ENCODE measurements around the gene KIF4A. TPM values are rescaled to one million over a fixed set of nuclear protein-coding genes. Genes with fewer than 3 reads are reported as not detected.
A peak's percentile ranks its signal among the peaks of the same experiment; 100 is the strongest.
"Not testable (repeated sequence)": the region's sequence is repeated elsewhere in the genome, so short reads cannot be mapped to it uniquely, and the experiment has no call there.

Gene KIF4A
- total RNA-seq, 1 experiment from 2014 or later = 18.2 TPM

DNA sequence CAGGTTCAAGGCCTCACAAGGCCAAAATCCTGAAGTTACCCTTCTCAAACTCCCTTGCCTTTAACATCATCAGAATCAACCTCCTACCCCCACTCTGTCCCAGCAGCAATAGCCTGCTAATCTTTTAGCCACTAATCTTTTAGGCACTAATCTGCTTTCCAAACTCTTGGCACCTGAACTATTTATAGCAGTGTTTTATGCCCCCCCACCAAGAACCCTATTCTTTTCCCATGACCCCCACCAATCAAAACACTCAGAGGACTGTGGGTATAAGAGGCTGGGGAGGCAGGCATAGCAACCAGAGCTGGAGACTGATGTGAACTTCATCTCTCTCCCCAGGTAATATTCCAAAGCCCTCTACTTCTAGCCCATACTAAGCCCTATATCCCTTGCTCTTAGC lies 21.9 kb upstream of the KIF4A start, which contains the start of gene ARR3:
ARR3 (plus strand) TSS at position 301 of the 400 bp plus-strand sequence. CDS start 1,052 bp downstream, outside the sequence.
- in situ Hi-C loops (cut with HindIII; ENCODE audit: low pct_unique_long_range_greater_than_20kb, low sequenced_read_pairs) = no loop called here
- no peak for DNase-seq (ENCODE audit: low read depth, low spot score)

DNA sequence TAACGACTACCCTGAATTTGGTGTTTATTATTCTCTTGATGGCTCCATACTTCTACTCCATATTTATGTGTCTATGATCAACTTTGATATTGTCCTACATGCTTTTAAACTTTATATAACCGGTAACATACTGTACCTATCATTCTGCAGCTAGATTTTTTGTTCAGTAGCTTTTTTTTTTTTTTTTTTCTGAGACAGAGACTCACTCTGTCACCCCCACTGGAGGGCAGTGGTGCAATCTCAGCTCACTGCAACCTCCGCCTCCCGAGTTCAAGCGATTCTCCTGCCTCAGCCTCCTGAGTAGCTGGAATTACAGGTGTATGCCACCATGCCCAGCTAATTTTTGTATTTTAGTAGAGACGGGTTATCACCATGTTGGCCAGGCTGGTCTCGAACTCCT lies 15.9 kb upstream of the KIF4A start:
- in situ Hi-C loops (cut with HindIII; ENCODE audit: low pct_unique_long_range_greater_than_20kb, low sequenced_read_pairs); DNase-seq (ENCODE audit: low read depth, low spot score): not testable (repeated sequence)

DNA sequence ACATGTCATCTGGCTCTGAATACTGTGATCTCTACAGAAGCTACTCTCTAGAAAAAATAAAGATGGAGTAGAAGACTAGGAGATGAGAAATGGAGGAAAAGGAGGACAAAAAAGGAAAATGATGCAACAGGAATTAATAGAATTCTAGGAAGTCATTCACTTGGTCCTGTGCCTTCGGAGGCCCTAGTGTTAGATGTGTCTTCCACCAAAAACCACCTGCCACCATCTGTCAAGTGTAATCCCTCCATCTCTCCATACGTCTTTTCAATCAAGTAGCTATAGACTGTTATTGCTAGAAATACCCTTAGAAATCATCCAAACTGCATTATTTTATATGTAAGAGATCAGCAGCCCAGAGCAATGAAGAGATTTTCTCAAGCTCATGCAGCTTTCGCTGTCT lies 10.8 kb upstream of the KIF4A start:
- in situ Hi-C loops (cut with HindIII; ENCODE audit: low pct_unique_long_range_greater_than_20kb, low sequenced_read_pairs) = no loop called here
- DNase-seq (ENCODE audit: low read depth, low spot score) = no peak

DNA sequence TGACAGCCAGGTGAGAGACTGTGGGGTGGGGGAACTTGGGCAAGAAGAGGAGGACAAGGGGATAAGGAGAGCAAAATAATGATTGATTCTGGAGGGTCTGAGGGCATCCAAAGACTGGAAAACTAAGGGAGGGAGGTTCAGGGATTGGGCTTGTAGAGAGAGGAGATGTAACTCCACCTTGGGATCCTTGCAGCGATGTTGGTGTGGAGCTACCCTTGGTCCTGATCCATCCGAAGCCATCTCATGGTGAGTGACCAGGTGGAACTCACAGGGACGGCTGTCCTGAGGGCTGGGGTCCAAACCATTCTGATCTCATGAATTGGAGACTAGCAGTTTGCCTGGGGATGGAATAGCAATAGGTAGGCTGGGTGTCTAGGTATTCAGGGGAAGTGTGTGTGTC lies 9.3 kb upstream of the KIF4A start:
- in situ Hi-C loops (cut with HindIII; ENCODE audit: low pct_unique_long_range_greater_than_20kb, low sequenced_read_pairs) = no loop called here
- no peak for DNase-seq (ENCODE audit: low read depth, low spot score)

DNA sequence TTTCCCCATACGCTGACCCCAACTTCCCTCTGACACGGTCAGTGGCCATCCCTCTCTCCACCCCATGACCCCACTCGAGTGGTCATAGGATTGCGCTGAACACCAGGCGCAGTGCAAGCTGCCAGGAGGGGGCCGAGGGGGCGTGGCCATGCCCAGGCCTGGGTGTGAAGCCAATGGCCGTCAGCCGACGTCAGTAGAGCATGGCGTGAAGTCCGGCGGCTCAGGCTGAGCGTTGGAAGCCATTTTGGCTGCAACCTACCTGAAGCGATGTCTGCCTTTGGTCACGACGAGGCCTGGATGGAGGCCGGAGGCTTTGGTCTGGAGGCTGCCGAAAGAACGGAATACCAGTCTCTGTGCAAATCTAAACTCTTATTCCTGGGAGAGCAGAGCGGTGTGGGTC lies 8.0 kb upstream of the KIF4A start, which contains the start of gene RAB41:
RAB41 (plus strand) TSS at position 222 of the 400 bp plus-strand sequence; CDS start at position 268, 46 bp downstream.
- in situ Hi-C loops (cut with HindIII; ENCODE audit: low pct_unique_long_range_greater_than_20kb, low sequenced_read_pairs) = no loop called here

DNA sequence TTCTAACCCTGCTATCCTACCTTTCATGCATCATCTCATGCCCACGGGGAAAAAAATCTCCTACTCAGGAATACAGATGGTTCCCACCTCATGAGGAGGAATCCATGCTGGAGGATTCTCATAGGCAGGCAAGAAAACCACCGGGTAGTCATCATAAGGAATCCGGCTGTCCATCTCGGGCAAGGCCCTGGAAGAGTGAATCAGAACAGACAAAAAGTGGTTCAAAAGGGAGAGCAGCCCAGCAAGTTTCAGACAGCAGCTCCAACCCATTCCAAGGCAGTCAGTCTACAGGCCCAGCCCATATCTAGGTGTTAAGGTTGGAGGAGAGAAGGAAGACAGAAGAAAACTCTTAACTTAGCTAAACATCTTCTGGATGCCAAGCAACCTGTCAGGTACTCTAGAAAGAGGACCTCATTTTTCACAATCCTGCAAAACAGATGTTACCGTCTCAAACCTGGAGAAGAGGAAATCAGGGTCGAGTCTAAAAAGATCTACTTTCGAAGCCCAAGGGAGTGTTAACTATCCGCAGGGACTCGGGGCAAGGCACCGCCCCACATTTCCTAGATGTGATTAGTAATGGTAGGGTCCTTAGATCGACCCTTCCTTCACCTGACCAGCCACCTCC lies 624 bp upstream of the KIF4A start:
- in situ Hi-C loops (cut with HindIII; ENCODE audit: low pct_unique_long_range_greater_than_20kb, low sequenced_read_pairs) = no loop called here
- DNase-seq (ENCODE audit: low read depth, low spot score) = no peak

More for the DNA sequence above, 8.0 kb upstream of the KIF4A start, which contains the start of gene RAB41:
- no peak for DNase-seq (ENCODE audit: low read depth, low spot score)

DNA sequence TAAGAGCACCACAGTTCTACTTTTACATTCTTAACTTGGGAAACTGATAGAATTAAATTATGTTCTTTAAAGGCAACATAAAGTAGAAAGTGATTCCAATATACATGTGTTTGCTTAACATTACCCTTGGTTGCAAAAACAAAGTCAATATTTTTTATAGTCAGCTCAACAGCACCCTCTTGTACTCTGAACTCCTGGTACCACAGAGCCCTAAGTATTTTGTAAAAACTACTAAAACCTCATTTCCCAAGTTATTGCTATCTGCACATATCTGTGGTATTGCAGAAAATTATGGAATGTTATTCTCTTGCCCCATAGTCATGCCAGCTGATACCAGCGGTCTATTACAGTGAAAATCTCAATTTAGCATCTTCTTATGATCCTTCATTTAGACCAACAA lies 2.9 kb downstream of the KIF4A start:
- in situ Hi-C loops (cut with HindIII; ENCODE audit: low pct_unique_long_range_greater_than_20kb, low sequenced_read_pairs) = no loop called here
- DNase-seq (ENCODE audit: low read depth, low spot score) = no peak

DNA sequence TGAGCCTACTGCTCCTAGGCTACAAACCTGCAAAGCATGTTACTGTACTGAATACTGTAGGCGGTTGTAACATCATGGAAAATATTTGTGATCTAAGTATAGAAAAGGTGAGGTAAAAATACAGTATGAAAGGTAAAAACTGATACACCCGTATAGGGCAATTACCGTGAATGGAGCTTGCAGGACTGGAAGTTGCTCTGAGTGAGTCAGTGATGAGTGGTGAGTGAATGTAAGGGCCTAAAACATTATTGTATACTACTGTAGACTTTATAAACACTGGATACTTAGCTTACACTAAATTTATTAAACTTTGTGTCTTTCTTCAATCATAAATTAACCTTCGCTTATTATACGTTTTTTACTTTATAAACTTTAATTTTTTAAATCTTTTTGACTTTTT lies 3.7 kb downstream of the KIF4A start:
- in situ Hi-C loops (cut with HindIII; ENCODE audit: low pct_unique_long_range_greater_than_20kb, low sequenced_read_pairs) = no loop called here
- DNase-seq (ENCODE audit: low read depth, low spot score) = no peak

DNA sequence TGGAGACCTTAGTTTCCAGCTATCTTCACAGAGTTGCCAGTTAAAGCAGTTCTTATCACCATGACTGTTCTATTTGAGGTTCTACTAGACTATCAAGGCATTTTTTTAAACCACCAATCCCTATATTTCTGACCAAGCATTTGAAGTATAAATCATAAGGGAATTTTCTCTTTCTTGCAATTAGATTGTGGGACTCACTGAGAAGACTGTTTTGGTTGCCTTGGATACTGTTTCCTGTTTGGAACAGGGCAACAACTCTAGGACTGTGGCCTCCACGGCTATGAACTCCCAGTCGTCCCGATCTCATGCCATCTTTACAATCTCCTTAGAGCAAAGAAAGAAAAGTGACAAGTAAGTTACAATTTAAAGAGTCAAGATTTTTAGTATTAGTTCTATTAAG lies 11.8 kb downstream of the KIF4A start:
- in situ Hi-C loops (cut with HindIII; ENCODE audit: low pct_unique_long_range_greater_than_20kb, low sequenced_read_pairs) = no loop called here
- DNase-seq (ENCODE audit: low read depth, low spot score) = no peak

DNA sequence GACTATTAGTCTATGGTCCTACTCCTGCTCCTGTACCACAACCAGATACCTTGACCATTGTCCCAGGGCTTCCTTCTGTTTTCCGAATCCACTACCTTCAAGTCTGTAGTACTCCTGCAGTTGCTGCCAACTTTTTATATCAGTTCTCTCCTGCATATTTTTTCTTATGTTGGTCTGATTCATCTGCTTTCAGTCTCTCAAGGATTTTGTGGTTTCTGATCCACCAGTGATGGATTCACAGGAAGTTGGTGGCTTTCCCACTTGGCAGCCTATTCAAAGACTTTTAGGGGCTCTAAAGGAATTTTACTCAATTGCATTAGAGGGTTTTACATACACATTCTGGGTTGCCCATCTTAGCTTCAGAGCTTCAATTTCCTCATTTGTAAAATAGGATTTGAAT lies 23.6 kb downstream of the KIF4A start:
- no peak for DNase-seq (ENCODE audit: low read depth, low spot score)
- in situ Hi-C loops (cut with HindIII; ENCODE audit: low pct_unique_long_range_greater_than_20kb, low sequenced_read_pairs) = no loop called here

DNA sequence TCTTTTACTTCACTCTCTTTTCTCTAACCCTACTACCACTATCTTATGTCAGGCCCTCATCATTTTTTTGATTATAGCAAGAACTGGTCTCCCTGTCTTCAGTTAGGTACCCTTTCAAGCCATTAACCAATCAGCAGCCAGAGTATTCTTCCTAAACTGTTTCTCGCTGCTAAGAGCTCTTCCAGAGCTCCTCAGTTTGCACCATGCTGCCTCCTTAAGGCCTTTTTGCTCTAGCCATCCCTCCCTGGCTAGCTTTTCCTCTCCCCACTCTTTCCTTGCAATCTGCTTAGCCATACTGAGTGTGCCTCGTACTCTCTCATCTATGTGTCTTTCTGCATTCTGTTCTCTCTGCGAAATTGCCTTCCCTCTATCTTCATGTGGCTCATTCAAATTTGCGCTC lies 32.9 kb downstream of the KIF4A start:
- in situ Hi-C loops (cut with HindIII; ENCODE audit: low pct_unique_long_range_greater_than_20kb, low sequenced_read_pairs) = no loop called here
- DNase-seq (ENCODE audit: low read depth, low spot score) = peak; percentile 6

DNA sequence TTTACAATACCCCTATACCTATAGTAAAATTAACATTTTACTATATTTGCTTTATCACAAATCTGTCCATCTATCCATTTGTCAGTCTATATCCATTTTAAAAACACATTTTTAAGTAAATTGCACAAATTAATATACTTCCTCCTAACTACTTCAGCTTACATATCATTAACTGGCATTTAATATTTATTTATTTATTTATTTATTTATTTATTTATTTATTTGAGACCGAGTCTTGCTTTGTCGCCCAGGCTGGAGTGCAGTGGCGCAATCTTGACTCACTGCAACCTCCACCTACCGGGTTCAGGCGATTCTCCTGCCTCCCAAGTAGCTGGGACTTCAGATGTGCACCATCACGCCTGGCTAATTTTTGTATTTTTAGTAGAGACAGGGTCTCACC lies 33.7 kb downstream of the KIF4A start:
- DNase-seq (ENCODE audit: low read depth, low spot score); in situ Hi-C loops (cut with HindIII; ENCODE audit: low pct_unique_long_range_greater_than_20kb, low sequenced_read_pairs): not testable (repeated sequence)

DNA sequence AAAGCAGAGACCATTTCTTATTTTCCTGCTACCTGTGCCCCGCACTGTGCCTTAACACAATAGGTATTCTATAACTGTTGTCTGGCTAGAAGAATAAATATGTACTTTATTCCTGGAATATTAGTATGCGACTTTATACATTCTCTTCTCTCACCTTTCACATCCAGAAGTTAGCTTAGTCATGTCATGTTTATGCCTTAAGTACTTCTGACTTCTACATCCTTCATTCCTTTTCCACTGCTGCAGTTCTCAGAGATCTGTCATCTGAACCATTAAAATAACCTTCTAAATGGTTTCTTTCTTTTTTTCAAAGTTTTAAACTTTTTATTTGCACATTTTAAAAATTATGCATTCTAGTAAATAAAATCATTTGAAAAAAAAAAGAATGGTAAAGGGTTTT lies 34.4 kb downstream of the KIF4A start:
- no peak for DNase-seq (ENCODE audit: low read depth, low spot score)
- in situ Hi-C loops (cut with HindIII; ENCODE audit: low pct_unique_long_range_greater_than_20kb, low sequenced_read_pairs) = no loop called here

DNA sequence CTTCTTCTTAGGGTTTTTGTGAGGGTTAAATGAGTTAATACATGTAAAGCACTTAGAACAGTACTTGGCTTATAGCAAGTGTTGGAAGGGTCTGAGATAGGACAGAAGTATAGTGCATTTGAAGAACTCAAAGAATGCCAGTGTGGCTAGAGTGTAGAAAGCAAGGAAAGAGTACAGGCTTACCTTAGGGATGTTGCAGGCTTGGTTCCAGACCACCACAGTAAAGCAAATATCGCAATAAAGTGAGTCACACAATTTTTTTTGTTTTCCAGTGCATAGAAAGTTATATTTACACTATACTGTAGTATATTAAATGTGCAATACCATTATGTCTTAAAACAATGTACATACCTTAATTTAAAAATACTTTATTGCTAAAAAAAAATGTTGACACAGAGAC lies 41.3 kb downstream of the KIF4A start:
- in situ Hi-C loops (cut with HindIII; ENCODE audit: low pct_unique_long_range_greater_than_20kb, low sequenced_read_pairs) = no loop called here
- no peak for DNase-seq (ENCODE audit: low read depth, low spot score)

DNA sequence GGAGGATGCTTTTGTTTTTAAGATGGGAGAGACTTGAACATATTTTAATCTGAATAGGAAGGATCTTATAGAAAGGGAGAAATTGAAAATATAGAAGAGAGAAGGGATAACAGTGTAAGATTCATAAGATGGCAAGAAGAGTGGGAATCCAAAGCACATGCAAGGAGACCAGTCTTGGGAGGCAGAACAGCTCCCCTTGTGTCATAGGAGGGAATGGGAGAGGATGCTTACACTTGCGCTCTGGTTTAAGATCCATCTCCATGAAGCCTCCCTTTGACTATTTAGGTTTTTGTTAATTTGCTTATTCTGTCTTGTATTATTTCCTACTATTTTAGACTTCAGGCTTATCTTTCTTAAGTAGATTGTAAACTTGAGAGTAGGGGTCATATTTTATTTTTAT lies 42.7 kb downstream of the KIF4A start:
- in situ Hi-C loops (cut with HindIII; ENCODE audit: low pct_unique_long_range_greater_than_20kb, low sequenced_read_pairs) = no loop called here
- DNase-seq (ENCODE audit: low read depth, low spot score) = peak; percentile 20

DNA sequence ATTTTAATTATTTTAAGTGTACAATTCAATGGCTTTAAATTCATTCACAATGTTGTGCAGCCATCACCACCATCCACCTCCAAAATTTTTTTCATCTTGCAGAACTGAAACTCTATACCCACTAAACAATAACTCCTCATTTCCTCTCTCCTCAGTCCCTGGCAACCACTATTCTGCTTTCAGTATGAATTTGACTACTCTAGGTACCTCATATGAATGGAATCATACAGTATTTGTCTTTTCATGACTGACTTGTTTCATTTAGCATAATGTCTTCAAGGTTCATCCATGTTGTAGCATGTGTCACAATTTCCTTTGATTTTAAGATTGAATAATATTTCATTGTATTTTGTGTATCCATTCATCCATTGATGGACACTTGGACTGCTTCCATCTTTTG lies 46.9 kb downstream of the KIF4A start:
- in situ Hi-C loops (cut with HindIII; ENCODE audit: low pct_unique_long_range_greater_than_20kb, low sequenced_read_pairs) = no loop called here
- no peak for DNase-seq (ENCODE audit: low read depth, low spot score)

DNA sequence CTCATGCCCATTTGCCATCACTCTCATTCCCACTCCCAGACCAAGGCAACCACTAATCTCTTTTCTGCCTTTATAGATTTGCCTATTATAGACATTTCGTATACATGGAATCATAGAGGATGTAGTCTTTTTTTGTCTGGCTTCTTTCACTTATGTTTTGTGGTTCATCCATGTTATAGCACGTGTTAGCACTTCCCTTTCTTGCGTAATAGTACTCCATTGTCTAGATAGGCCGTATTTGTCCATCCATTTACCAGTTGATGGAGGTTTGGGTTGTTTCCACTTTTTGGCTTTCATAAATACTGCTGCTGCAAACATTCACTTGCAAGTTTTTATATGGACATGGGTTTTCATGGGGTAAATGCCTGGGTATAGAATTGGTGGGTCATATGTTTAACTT lies 48.4 kb downstream of the KIF4A start:
- in situ Hi-C loops (cut with HindIII; ENCODE audit: low pct_unique_long_range_greater_than_20kb, low sequenced_read_pairs) = no loop called here
- no peak for DNase-seq (ENCODE audit: low read depth, low spot score)

DNA sequence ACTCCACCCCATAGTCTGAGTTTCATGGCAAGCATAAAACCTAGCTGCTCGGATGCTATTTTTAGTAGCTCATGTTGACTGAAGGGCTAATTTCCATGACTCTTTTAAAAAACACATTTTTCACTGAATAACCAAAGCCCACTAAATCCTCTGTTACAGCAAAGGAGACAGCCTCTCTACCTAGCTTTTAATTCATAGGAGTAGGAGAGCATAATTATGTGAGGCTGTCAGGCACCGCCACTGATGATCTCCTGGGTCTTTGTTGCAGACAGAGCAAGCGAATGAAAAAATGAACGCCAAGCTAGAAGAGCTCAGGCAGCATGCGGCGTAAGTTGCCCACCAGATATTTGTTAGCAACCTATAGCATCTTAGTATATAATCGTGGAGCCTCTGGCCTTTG lies 53.5 kb downstream of the KIF4A start:
- in situ Hi-C loops (cut with HindIII; ENCODE audit: low pct_unique_long_range_greater_than_20kb, low sequenced_read_pairs) = no loop called here
- no peak for DNase-seq (ENCODE audit: low read depth, low spot score)

DNA sequence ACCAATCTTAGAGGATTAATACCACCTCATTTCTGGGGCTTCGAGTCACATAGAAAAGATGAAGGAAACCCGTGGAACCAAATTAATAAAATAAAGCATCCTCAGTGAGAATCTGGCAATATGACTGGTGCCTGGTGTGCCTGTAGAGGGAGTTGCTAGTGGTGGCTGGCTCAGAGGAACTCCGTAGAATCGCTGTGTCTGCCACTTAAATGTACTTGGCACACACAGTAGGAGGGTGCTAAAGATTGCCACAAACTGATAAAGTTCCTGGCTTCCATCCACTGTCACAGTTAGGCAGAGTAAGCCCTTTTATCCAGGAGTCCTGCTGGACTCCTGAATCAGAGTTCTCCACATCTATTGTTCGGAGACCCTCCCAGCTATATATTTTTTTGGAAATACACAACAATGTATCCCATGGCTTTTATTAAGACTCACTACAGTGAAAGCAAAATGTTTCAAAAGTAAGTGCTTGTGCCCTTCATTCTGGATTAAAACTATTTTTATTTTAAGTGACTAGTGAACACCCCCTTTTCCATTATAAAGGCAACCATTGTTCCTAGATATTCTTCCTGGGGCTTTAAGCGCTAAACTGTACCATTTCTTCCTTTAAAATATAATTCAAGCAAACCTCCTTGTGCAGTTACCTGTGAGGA lies 56.6 kb downstream of the KIF4A start:
- DNase-seq (ENCODE audit: low read depth, low spot score) = no peak
- in situ Hi-C loops (cut with HindIII; ENCODE audit: low pct_unique_long_range_greater_than_20kb, low sequenced_read_pairs) = no loop called here

All from SK-MEL-5 (cell line).